ENCODE results near the gene DNAJC18.

The DNAJC18 gene

GRCh38 chr5:139417214-139417613 is 22.1 kb downstream of the DNAJC18 start (continued):
- TF ChIP-seq GLIS3 (CRISPR knock-in tag; IDR thresholded peaks at IDR 0.05) (no peak), ZFP30 (CRISPR knock-in tag; IDR thresholded peaks at IDR 0.05) (no peak), POU6F1 (CRISPR knock-in tag; IDR thresholded peaks at IDR 0.05; ENCODE audit: borderline replicate concordance, low read depth) (no peak)

GRCh38 chr5:139416651-139417050 is 22.7 kb downstream of the DNAJC18 start:
- no peak for ATAC-seq
- TF ChIP-seq OSR1 (CRISPR knock-in tag; IDR thresholded peaks at IDR 0.05) (no peak), RARB (CRISPR knock-in tag; IDR thresholded peaks at IDR 0.05) (no peak), ISL1 (CRISPR knock-in tag; IDR thresholded peaks at IDR 0.05) (no peak), ARNTL (CRISPR knock-in tag; IDR thresholded peaks at IDR 0.05; ENCODE audit: borderline replicate concordance, low read depth) (no peak), TCF4 (CRISPR knock-in tag; IDR thresholded peaks at IDR 0.05; ENCODE audit: borderline replicate concordance) (no peak), ZC3H10 (CRISPR knock-in tag; IDR thresholded peaks at IDR 0.05) (no peak), ZFP3 (CRISPR knock-in tag; IDR thresholded peaks at IDR 0.05) (no peak), ZNF70 (CRISPR knock-in tag; IDR thresholded peaks at IDR 0.05) (no peak), BACH2 (CRISPR knock-in tag; IDR thresholded peaks at IDR 0.05; ENCODE audit: borderline replicate concordance) (no peak), ESRRG (CRISPR knock-in tag; IDR thresholded peaks at IDR 0.05) (no peak), TSHZ2 (CRISPR knock-in tag; IDR thresholded peaks at IDR 0.05) (no peak), TOX (CRISPR knock-in tag; IDR thresholded peaks at IDR 0.05; ENCODE audit: borderline replicate concordance) (no peak), CREB5 (CRISPR knock-in tag; IDR thresholded peaks at IDR 0.05; ENCODE audit: low read depth) (no peak), POU6F1 (CRISPR knock-in tag; IDR thresholded peaks at IDR 0.05; ENCODE audit: borderline replicate concordance, low read depth) (no peak), ZNF565 (CRISPR knock-in tag; conservative IDR thresholded peaks at IDR 0.05; ENCODE audit: low read depth) (no peak), PATZ1 (CRISPR knock-in tag; IDR thresholded peaks at IDR 0.05; ENCODE audit: borderline replicate concordance) (no peak), CSRNP3 (CRISPR knock-in tag; IDR thresholded peaks at IDR 0.05) (no peak), PPARA (CRISPR knock-in tag; IDR thresholded peaks at IDR 0.05; ENCODE audit: borderline replicate concordance) (no peak), ZNF8 (CRISPR knock-in tag; IDR thresholded peaks at IDR 0.05) (no peak), ZFP30 (CRISPR knock-in tag; IDR thresholded peaks at IDR 0.05) (no peak)
